UCSD-AML1 (cell line): ENCODE data around the gene TSPAN14.
A peak's percentile ranks its signal among the peaks of the same experiment; 100 is the strongest.

Source experiments
- DNase-seq: peaks from one replicate; lab custom pipeline; 2025; ENCODE audit not compliant: unreplicated experiment; lab: John Stamatoyannopoulos, UW

TSPAN14 gene

DNA sequence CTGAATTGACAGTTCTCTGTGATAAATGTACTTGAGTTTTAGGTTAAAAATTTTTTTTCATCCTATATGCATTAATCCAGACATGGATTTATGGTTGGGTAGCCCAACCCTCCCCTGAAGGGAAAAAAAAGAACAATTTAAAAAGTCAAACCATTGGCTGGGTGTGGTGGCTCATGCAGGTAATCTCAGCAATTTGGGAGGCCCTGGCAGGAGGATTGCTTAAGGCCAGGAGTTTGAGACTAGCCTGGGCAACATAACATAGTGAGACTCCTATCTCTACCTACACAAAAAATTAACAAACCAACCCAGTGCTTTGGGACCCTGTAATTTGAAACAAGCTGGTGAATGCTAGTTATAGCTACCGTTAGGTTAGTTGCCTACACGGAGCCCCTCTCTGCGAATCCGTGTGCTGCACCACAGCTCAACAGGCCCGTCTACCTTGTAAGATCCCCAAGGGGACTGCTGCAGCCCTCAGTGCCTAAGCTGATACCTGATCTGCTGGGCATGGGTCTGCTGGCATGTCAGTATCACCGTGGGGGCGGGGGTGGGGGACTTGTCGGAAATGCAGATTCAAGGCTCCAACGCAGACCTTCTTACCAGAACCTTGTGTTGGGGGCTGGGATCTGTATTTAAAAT is 32.8 kb downstream of the TSPAN14 start:
- no peak for DNase-seq

DNA sequence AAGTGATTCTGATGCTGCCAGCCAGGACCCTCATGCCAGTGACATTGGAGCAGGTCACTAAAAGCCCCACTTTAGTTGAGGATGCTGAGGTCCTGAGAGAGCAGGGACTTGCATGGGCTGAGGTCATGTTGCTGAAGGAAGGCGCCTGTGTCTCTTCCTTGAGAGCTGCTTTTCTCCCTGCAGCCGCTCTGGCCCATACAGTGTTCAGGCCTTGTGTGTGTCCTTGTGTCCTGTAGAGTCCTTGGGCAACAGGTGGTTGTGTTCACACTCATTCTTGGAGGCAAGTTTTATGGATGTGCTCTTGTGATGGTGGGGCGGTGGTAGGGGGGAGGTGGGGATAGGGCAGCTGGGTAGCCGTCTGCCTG is 33.3 kb downstream of the TSPAN14 start:
- DNase-seq, result no peak

DNA sequence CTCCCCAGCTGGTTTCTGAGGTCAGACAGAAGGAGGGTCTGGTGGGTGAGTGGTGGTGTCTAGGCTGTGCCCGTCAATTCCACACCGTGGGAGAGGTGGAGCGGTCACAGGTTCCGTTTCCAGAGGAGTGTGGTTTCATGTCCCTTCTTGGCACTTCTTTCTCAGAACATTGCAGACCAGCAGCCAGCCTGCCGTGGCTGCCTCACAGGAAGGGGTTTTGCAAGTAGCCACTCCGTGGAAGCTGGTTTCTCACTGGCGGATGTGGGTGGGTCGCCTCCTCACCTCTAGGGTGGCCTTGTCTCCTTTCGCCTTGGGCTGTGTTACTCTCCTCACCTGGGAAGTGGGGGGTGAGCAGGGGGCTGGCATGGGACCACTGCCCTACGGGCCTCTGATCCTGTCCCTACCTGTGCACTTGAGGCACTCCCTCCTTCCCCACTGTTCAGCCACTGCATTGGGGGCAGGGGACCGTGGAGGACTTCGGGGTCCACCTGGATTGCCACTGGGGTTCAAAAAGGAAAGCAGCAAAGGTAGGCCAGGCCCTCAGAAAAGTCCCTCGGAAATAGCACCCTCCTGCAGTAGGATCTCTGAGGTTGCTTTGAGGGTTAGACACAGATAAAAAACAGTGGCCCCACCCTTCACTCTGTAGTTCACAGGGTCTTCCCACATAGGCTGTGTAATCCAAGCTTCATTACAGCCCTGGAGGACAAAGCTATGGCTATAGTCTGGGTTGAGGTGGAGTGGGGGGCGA is 33.9 kb downstream of the TSPAN14 start:
- peak; percentile 83 for DNase-seq

DNA sequence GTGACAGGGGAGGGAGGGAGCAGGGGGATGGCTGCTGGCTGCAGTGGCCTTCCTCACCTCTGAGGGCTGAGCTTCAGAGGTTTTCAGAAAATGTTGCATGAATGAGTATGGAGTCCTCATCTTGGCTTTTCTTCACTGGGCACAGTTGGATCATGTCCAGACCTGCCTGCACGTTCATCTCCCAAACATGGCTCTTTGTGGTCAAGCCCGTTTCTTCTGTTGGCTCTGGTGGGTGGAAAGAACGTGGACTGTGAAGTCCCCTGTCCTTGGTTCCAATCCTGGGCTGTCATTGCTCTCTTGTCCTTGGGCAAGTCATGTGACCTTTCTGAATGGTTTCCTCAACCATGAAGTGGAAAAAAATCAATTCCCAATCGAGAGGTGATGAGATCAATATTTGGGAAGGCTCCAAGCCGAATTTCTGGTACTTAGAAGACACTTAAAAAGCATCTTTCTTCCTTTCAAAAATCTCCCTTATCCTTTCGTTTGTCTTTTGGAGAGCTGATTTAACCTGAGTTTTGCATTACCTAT is 34.5 kb downstream of the TSPAN14 start:
- no peak for DNase-seq

DNA sequence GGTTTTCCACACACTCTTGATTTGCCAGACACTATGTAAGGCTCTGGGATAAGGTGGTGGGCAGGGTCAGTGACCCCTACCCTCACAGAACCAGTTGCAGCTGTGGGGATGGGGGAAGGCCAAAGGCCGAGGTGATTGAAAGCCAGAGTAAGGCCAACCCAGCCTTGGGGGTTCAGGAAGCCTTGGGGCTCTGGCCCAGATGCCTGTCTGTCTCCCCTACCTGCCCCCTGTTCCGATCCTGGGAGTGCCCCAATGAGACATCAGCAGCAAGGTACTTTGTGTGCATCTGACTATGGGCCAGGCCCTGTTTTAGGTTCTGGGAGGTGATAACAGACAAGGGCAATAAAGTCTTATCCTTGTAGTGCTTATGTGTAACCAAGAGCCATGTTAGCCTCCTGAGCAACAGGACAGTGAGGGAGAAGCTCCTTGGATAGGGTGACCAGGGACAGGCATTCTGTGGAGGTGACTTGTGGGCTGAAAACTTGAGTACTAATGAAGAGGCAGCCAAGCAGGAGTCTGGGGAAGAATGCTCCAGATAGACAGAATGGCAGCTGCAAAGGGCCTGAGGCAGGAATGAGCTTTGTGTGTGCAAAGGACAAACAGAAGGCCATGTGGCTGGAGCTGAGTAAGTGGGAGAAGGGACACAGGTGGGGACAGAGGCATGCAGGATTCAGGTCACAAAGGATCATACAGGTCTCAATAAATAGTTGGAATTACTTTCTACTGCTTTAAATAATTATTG is 35.4 kb downstream of the TSPAN14 start:
- no peak for DNase-seq

DNA sequence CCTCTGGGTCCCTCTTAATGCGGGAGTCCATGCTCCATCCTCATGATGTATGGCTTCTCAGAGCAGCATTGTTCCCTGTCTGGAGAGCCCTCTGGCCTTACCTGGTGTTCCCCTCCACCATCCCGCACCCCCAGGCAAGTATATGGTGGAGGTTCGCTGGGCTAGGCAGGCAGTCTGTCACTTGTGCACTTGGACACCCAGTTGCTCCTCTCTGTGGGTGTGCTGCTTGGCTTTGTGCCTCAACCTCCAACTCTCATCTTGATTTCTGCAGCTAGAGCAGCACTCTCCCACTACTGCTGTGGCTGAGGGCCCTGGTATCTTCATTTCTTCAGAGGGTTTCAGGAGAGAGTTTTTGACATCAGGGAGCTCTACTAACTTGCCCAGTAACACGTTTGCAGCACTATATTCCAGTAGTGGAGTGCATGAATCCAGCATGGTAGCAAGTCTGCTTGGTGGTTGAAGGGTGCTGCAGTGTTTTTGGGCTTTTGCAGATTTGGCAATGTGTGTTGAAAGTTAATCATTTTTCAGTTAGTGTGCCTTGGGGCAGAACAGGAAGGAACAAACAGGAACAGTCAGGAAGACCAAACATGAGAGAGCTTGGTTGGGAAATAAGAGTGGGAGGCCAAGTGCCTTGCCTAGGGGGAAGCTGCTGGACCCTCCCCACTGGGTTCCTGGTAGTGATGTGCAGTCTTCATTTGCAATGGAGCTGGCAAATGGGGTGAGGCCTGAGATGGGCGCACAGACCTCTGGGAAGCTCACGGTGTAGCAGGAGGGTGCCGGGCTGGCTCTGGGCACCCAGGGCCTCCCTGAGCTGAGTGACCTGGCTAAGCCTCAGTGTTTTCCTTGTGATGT is 37.4 kb downstream of the TSPAN14 start:
- DNase-seq, result no peak

DNA sequence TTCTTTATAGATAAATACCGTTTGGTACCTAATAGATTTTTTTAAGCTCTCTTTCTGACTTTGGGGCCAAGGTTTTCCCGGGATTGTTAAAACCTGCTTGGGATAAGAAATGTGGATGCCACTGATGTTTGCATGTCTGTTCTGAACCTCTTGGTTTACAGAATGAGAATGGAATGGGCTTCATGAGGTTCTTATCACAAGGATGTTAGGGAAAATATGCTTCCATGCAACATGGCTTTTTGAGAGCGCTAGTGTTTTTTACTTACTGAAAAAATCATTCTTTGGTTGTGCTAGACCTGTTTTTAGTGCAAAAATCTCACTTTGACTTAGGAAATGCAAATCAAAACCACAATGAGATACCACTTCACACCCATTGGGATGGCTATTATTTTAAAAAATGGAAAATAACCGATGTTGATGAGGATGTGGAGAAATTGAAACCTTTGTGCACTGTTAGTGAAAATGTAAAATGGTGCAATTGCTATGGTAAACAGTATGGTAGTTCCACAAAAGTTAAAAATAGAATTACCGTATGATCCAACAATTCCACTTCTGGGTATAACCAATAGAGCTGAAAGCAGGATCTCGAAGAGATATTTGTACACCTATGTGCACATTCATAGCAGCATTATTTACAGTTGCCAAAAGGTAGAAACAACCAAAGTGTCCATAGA is 38.9 kb downstream of the TSPAN14 start:
- DNase-seq, result no peak

DNA sequence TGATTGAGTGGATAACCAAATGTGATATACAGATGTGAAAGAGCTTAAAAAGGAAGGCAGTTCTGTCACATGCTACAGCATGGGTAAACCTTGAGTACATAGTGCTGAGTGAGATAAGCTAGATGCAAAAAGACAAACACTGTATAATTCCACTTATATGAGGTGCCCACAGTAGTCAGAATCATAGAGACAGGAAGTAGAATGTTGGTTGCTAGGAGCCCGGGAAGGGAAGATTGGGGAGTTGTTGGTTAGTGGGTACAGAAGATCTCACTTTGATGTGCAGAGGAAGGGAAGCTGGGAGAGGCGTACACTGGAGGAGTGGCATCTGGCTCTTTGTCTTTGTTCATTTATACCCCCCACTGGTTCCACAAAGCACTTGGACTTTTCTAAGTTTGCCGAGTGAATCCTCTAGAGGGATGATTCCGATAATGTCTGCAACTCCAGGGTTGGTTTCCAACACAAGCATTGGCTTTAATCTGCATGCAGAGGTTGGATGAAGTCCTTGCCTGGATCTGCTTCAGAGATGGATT is 39.5 kb downstream of the TSPAN14 start:
- DNase-seq, result peak; percentile 45

DNA sequence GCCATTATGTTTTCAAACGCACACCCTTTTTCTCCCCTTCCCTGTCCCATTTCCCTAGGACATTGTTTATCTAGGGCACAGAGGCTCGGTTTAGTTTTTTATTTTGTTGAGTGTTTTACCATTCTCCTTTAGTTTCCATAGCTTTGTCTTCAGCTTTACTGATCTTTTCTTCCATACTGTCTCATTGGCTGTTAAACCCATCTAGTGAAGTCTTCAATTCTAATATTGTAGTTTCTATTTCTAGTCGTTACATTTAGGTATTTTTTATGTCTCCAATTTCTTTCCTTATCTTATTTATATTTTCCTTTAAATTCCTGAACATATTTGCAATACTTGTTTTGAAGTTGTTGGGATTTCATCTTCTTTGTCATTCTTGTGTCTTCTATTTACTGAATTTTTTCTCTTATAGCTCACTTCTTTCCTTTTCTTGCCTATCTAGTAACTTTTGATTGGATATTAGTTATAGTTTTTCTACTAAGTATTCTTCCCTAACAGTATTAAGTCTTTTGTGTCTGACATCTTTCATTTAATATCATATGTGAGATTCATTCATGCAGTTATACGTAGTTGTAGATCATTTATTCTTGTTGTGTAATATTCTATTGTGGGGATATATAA is 42.6 kb downstream of the TSPAN14 start:
- no peak for DNase-seq

DNA sequence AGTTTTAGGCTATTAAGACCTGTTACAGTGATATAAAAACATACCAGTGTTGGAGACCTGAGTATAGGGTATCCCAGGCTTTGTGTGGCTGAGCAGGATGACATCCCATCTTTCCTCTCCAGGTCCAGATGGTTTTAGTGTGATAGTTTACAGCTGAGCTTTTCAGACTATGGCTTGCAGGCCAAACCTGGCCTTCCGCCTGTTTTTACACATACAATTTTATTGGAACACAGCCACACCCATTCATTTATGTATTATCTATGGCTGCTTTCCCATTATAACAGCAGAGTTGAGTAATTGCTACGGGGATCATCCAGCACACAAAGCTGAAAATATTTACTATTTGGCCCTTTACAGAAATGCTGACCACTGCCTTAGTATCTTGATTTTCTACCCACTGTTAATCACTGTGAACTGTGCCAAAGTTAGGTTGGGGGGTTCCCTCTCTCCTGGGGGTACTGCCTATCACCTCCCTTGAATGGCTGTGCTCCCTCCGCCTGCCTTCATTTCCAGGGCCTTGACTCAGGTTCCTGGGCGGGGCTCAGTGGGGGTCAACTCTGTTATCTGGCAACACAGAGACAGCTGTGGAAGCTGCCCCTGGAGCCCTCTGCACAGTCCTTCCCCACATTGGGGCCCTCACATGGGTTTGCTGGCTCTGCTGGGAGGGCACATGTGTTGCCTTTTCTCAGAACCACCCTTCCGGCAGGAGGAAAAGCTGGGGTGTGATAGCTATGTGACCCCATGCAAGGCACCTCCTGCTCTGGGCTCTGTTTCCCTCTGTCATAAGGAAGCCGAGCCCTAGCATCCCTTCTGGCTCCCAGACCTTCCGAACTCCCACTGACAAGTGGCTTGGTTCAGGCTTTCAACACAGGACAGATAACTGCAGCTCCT is 43.3 kb downstream of the TSPAN14 start:
- peak; percentile 87 for DNase-seq

DNA sequence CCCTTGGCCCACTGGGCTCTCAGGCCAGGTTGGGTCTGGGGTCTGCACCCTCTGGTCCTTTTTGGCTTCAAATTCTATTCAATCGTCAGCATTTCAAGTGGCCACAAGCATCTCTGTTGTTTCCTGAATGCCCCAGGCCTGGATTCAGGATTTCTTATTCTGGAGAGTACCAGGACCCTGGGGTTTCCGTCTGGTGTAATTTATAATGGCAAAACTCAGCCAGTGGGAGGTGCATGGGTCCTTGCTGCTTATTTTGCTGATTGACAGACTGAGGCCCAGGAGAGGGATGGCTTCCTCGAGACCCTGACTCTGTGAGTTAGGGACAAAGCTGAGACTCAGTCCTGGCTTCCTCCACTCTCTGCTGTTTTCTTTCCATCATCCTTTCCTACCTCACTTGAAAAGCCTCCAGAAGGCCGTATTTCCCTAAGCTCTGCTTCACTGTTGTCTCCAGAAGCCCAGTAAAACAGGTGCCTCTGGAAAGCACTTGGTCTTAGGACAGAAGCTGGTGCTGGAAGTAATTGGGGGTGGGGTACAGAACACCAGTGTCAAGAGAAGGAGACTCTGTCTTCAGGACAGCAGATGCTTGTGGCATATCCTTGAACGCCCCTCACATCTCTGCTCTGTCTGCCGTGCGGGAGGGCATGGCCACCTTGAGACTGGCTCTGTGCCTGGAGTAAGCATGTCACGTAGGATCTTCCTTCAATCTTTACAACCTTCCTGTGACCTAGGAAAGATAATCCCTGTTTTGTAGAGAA is 44.1 kb downstream of the TSPAN14 start:
- DNase-seq, result no peak

DNA sequence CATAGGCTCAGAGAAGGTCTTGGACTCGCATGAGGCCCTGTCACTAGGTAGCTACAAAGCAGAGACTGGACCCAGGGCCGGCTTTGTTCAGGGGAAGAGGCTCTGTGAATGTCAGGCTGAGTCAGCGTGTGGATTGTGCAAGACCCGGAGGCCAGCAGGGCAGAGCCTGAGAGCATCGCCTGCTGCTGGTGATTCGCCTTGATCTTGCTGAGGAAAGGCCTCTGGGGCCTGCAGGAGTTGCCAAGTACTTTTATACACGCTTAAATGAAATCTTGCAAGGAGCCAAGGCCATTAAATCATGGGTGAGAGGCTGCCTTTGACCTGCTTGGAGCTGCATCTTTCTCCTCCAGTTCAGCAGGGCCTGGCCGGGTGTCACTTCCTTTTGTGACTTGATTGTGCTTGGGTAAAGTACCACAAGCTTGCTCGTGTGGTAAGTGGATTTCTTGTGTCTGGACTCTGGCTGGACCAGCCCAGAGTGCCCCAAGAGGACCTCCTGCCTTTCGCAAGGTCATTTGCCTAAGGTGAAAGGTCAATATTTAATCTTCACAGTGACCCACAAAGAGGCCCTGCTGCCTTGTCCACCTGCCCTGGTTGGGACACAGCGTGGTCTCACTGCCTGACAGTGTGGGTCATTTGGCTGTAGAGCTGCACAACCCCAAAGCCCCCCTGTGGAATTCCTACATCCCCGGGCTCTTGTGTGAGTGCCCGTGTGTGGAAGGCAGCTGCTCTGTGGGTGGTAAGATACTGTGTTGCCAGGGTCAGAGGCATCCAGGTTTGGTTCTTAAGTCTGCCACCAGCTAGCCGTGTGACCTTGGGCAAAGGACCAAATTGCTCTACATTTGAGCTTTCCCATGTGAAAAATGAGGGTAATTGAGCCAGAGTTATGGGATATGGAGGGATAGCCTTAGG is 45.0 kb downstream of the TSPAN14 start:
- peak; percentile 74 for DNase-seq

DNA sequence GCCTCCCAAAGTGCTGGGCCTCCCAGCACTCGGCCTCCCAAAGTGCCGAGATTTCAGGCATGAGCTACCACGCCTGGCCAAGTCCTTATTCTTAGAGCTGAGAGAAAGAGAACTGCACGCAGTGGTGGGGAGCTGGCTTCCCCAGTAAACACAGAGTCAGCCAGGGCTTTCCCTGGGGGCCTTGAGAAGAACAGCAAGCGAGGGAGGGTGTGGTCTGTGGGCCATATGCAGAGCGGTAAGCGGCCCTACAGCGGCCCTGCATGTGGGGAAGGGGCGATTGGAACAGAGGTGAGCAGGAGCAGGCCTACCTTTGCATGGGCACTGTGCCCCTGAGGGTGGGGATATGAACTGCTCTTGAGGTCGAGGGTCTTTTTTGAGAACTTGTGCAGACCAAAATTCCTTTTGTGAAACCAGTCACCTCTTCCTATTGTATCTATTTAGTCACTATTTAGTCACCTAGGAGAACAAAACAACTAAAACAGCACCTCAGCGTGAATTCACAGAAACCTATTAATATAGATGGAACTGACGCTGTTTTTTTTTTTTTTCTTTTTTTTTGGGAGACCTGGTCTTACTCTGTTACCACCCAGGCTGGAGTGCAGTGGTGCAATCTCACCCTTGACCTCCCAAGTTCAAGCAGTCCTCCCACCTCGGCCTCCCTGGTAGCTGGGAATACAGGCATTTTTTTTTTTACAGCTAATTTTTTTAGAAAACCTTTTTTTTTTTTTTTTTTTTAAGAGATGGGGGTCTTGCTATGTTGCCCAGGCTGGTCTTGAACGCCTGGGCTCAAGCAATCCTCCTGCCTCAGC is 46.7 kb downstream of the TSPAN14 start:
- DNase-seq, result no peak

DNA sequence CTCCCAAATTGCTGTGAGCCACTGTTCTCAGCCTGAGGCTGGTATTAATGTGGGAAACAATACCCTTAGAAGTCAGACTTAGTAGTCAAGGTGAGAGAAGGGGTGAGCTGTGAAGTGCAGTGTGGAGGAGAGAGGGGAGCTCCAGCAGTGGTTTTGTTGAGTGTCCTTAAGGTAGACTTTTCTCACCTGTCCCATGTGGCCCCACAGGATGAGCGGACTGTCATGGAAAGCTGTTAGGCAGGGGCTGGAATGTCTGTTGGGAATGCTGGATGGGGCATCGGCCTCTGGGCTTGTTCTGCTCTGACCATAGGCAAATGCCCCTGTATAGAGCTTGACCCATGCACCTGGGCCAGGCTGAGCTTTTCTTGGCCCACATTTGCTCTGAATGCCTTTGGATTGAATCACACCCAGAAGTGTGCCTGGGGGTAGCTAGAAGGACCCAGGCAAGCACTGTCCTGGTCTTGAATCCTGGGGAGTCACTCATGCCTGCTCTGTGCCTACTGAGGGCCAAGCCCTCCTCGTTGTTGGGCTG is 47.3 kb downstream of the TSPAN14 start:
- no peak for DNase-seq

DNA sequence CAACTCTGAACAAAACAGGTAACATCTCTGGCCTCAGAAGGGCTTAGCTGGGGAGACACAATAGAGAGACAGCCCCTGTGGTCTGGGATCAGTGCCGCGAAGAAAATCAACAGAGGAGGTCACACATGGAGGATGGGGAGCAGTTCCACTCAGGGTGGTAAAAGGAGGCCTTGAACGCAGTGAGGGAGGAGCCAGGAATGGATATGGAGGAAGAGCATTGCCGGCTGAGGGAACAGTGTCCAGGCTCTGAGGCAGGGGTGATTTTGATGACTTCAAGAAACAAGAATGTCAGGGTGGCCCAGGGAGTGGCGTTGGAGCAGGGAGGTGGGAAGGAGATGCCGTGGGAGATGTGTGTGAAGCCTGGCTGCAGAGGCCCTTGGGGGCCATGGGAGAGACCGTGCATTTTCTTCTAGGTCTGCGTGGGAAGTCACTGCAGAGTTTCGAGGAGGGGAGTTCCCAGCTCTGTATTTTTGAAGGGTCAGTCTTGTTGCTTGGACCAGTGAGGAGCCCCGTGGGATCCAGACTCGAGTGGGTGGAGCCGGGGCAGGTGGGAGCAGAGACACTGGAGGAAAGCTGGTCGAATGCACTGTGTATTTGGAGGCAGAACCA is 47.9 kb downstream of the TSPAN14 start:
- no peak for DNase-seq
